Keratinocyte (primary cell): ENCODE measurements around the gene CD7. TPM values are rescaled to one million over a fixed set of nuclear protein-coding genes. Genes with fewer than 3 reads are reported as not detected.

Experiments used
- DNase-seq: peaks from one replicate; pipeline ENCODE4 v3.0.0-alpha.2; 2011; ENCODE audit warnings: low read depth, missing footprints, low spot score
- FAIRE-seq: peaks from 2 replicates; lab custom pipeline; 2011; peaks lifted over from hg19 to GRCh38; lab: Jason Lieb, UNC
- H2AFZ ChIP-seq: 2 replicates; pipeline ENCODE4 v1.6.0; 2012; ENCODE audit warnings: low read length, control low read depth, inconsistent platforms; ENCODE audit not compliant: control insufficient read depth
- H3K27ac ChIP-seq: 2 replicates; pipeline ENCODE4 v1.5.1; 2011; ENCODE audit warnings: low read length; ENCODE audit not compliant: control insufficient read depth, insufficient read depth
- H3K27me3 ChIP-seq: 3 replicates; pipeline ENCODE4 v1.6.0; 2011; ENCODE audit warnings: low read length; ENCODE audit not compliant: control insufficient read depth, insufficient read depth; ENCODE audit errors: extremely low read depth
- H3K36me3 ChIP-seq, 2 experiments: 2 replicates in 1 of 2; 3 replicates in 1 of 2; pipeline ENCODE4 v1.5.1; 2011; ENCODE audit warnings: low read length in 2 of 2, mild to moderate bottlenecking in 1 of 2; ENCODE audit not compliant: control insufficient read depth in 2 of 2, insufficient read depth in 2 of 2; ENCODE audit errors: extremely low read depth in 1 of 2
- H3K4me1 ChIP-seq: 3 replicates; pipeline ENCODE4 v1.5.1; 2011; ENCODE audit warnings: low read length; ENCODE audit not compliant: control insufficient read depth, insufficient read depth; ENCODE audit errors: extremely low read depth
- H3K4me2 ChIP-seq: 3 replicates; pipeline ENCODE4 v1.6.0; 2011; ENCODE audit warnings: low read depth, low read length; ENCODE audit not compliant: control insufficient read depth, insufficient read depth; ENCODE audit errors: extremely low read depth
- H3K4me3 ChIP-seq, 3 experiments: fragments of 200-600 bp in 1 of 3; sonication (generic) in 1 of 3; 2 replicates in 2 of 3; 3 replicates in 1 of 3; pipeline ENCODE4 v1.5.1; 2011 to 2016; ENCODE audit warnings: low read length in 3 of 3, mild to moderate bottlenecking in 3 of 3, control low read depth in 2 of 3, inconsistent platforms in 1 of 3, low read depth in 1 of 3, mixed read lengths in 1 of 3, mixed run types in 1 of 3, moderate library complexity in 1 of 3; ENCODE audit not compliant: control insufficient read depth in 2 of 3, insufficient read depth in 2 of 3; ENCODE audit errors: extremely low read depth in 1 of 3
- H3K79me2 ChIP-seq: 2 replicates; pipeline ENCODE4 v1.6.0; 2012; ENCODE audit warnings: low read length; ENCODE audit not compliant: control insufficient read depth, insufficient read depth
- H3K9ac ChIP-seq: 3 replicates; pipeline ENCODE4 v1.6.0; 2011; ENCODE audit warnings: low read length; ENCODE audit not compliant: control insufficient read depth, insufficient read depth; ENCODE audit errors: extremely low read depth
- H3K9me1 ChIP-seq: 3 replicates; pipeline ENCODE4 v1.6.0; 2011; ENCODE audit warnings: low read length; ENCODE audit not compliant: control insufficient read depth, insufficient read depth; ENCODE audit errors: extremely low read depth
- H3K9me3 ChIP-seq: 2 replicates; pipeline ENCODE4 v1.5.1; 2012; ENCODE audit warnings: low read depth, low read length; ENCODE audit not compliant: control insufficient read depth
- H4K20me1 ChIP-seq: 3 replicates; pipeline ENCODE4 v1.6.0; 2011; ENCODE audit warnings: low read length; ENCODE audit not compliant: control insufficient read depth, insufficient read depth; ENCODE audit errors: extremely low read depth
- CTCF ChIP-seq, 3 experiments: IDR thresholded peaks in 1 of 3; conservative IDR thresholded peaks in 1 of 3; optimal IDR thresholded peaks in 1 of 3; 2 replicates in 2 of 3; 3 replicates in 1 of 3; pipeline versions ENCODE3 to v1.5.1; 2011; ENCODE audit warnings: low read length in 3 of 3, mild to moderate bottlenecking in 3 of 3, moderate library complexity in 2 of 3, control low read depth in 1 of 3, inconsistent platforms in 1 of 3; ENCODE audit not compliant: insufficient read depth in 2 of 3; ENCODE audit errors: extremely low read depth in 1 of 3
- EZH2 ChIP-seq: IDR thresholded peaks from one replicate; pipeline ENCODE4 v1.6.1; 2012; ENCODE audit warnings: inconsistent platforms, mild to moderate bottlenecking, low read length, moderate library complexity
- dilution Hi-C: fragments of 300-500 bp; cut with MboI; formaldehyde crosslinking; loops from one replicate; pipeline ENCODE4 v1.7.0; 2020; ENCODE audit warnings: low sequenced_read_pairs; ENCODE audit not compliant: extremely low pct_ligation_motif_present
- polyA plus RNA-seq, 5 experiments: library from polyadenylated mRNA; depleted of rRNA in 3 of 5; stranded (reverse) in 3 of 5; stranded (forward) in 1 of 5; unstranded in 1 of 5; fragments of >200 nt; gene quantifications; 1 replicate in 1 of 5; 2 replicates in 3 of 5; 3 replicates in 1 of 5; pipeline versions ENCODE4 v1.2.1 to v1.2.3, GENCODE V29; 2011 to 2012; ENCODE audit warnings: missing spikeins in 2 of 5, low read depth in 1 of 5, low replicate concordance in 1 of 5

Gene CD7
- polyA plus RNA-seq, 1 donor (not counting 4 experiments of a cell fraction or from before 2014, with no cell fraction given) = not detected

GRCh38 chr17:82323514-82324234 is 6.3 kb upstream of the CD7 start:
- TF ChIP-seq CTCF (optimal IDR thresholded peaks at IDR 0.05 in 1 of 3, IDR thresholded peaks at IDR 0.05 in 1 of 3, conservative IDR thresholded peaks at IDR 0.05 in 1 of 3; ENCODE audit: extremely low read depth in 1 of 3, insufficient read depth in 2 of 3, low read length in 3 of 3) (no peak), EZH2 (no peak)
- DNase-seq (no peak), FAIRE-seq (no peak)
- Histone ChIP-seq H2AFZ (no peak overlapping the region), H3K4me2 (no peak overlapping the region), H3K36me3 (no peaks in the 10 kb centered on the region), H3K9me1 (peaks cover 2% of the 10 kb centered on the region), H3K4me3 (no peak overlapping the region), H4K20me1 (peaks cover 3% of the 10 kb centered on the region), H3K4me1 (peaks cover 13% of the 10 kb centered on the region), H3K79me2 (no peaks in the 10 kb centered on the region), H3K9me3 (peaks cover 10% of the 10 kb centered on the region), H3K27me3 (peaks cover 22% of the 10 kb centered on the region), H3K9ac (no peak overlapping the region), H3K27ac (no peak overlapping the region)
- dilution Hi-C loops = no loop called here

GRCh38 chr17:82322526-82323453 is 5.4 kb upstream of the CD7 start:
- peaks cover 3% of the 10 kb centered on the region for H4K20me1 ChIP-seq
- no peak for FAIRE-seq

More at GRCh38 chr17:82322526-82323453, 5.4 kb upstream of the CD7 start:
- DNase-seq = no peak
- Histone ChIP-seq H3K79me2 (no peaks in the 10 kb centered on the region), H3K9me3 (peaks cover 15% of the 10 kb centered on the region), H3K9ac (no peak overlapping the region), H3K4me2 (no peak overlapping the region), H3K4me3 (no peak overlapping the region), H2AFZ (no peak overlapping the region), H3K27ac (no peak overlapping the region), H3K27me3 (peaks cover 20% of the 10 kb centered on the region), H3K36me3 (no peaks in the 10 kb centered on the region), H3K9me1 (peaks cover 2% of the 10 kb centered on the region), H3K4me1 (peaks cover 9% of the 10 kb centered on the region)
- TF ChIP-seq EZH2 (no peak), CTCF (optimal IDR thresholded peaks at IDR 0.05 in 1 of 3, IDR thresholded peaks at IDR 0.05 in 1 of 3, conservative IDR thresholded peaks at IDR 0.05 in 1 of 3; ENCODE audit: extremely low read depth in 1 of 3, insufficient read depth in 2 of 3, low read length in 3 of 3) (no peak)
- dilution Hi-C loops = no loop called here
